Measurements from ENCODE around the gene MARVELD3. TPM values are rescaled to one million over a fixed set of nuclear protein-coding genes. Genes with fewer than 3 reads are reported as not detected.

MARVELD3 gene
- total and polyA plus RNA-seq, 2 donors from 2014 or later = 10.3 to 10.6 TPM

DNA sequence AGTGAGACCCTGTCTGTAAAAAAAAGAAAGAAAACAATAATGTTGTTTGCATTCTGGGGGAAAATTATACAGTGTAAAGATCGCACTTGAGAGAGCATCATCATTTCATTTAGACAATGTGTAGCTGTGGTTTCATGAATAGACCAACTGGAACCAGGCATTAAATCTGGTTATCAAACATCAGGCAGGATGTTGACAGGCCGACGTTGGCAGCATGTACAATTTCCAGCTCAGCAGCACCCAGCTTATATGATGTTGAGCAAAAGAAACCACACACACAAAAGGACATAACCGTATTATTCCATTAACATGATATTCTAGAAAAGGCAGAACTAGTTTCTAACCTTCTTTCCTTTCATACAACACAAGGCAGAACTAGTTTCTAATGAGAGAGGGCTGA, 5.8 kb downstream of the MARVELD3 start:
- peaks cover 0 to 11% (median 0%) of the 10 kb centered on the region in 3 donors for H3K4me1 ChIP-seq (ENCODE audit: control insufficient read depth in 2 of 3, insufficient read depth in 2 of 3, low read depth in 1 of 3, low read length in 3 of 3)
- intact Hi-C loops (cut with DNase I) = no loop called here

DNA sequence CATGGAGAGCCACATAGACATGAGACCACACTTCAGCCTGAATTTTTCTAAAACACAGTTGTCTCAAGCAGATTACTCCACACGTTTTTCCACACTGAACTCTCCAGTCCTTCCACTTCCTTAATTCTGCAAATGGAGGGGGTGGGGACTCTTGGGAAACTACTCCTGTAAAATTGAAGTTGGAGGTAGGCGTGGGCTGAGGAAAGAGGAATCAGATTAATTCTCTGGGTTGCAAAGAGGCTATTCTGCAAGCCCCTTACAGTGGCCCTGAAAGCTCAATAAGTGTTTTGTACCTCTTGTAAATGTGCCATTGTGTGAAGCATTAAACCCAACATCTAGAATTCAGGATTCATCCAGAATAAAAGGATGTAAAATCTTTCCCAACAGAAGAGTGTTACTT, 9.6 kb downstream of the MARVELD3 start:
- H3K9ac ChIP-seq (ENCODE audit: low read length in 3 of 3) = no peak overlapping the region
- no peaks in the 10 kb centered on the region for H3K4me1 ChIP-seq (ENCODE audit: control insufficient read depth in 2 of 3, insufficient read depth in 2 of 3, low read depth in 1 of 3, low read length in 3 of 3)
- intact Hi-C loops (cut with DNase I) = no loop called here
- TF ChIP-seq, protein P1, sequence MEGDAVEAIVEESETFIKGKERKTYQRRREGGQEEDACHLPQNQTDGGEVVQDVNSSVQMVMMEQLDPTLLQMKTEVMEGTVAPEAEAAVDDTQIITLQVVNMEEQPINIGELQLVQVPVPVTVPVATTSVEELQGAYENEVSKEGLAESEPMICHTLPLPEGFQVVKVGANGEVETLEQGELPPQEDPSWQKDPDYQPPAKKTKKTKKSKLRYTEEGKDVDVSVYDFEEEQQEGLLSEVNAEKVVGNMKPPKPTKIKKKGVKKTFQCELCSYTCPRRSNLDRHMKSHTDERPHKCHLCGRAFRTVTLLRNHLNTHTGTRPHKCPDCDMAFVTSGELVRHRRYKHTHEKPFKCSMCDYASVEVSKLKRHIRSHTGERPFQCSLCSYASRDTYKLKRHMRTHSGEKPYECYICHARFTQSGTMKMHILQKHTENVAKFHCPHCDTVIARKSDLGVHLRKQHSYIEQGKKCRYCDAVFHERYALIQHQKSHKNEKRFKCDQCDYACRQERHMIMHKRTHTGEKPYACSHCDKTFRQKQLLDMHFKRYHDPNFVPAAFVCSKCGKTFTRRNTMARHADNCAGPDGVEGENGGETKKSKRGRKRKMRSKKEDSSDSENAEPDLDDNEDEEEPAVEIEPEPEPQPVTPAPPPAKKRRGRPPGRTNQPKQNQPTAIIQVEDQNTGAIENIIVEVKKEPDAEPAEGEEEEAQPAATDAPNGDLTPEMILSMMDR (IDR thresholded peaks at IDR 0.05; ENCODE audit: borderline replicate concordance, extremely low read depth, insufficient read depth) = no peak
- H3K36me3 ChIP-seq (ENCODE audit: control insufficient read depth in 2 of 3, insufficient read depth in 3 of 3, low read length in 3 of 3) = peaks cover 0 to 2% (median 0%) of the 10 kb centered on the region in 3 donors
- H3K9me3 ChIP-seq (ENCODE audit: control insufficient read depth in 2 of 3, insufficient read depth in 1 of 3, low read length in 3 of 3) = no peaks in the 10 kb centered on the region
- DNase-seq (no peak), FAIRE-seq (no peak)
- no peaks in the 10 kb centered on the region for H3K27me3 ChIP-seq (ENCODE audit: control insufficient read depth, insufficient read depth, low read length)
- H3K4me3 ChIP-seq (ENCODE audit: low read length in 3 of 3) = no peak overlapping the region
- no peak overlapping the region for H3K27ac ChIP-seq (ENCODE audit: low read depth in 2 of 2, low read length in 2 of 2)

More for the DNA sequence above, 5.8 kb downstream of the MARVELD3 start:
- TF ChIP-seq, protein P1 (IDR thresholded peaks at IDR 0.05; ENCODE audit: borderline replicate concordance, extremely low read depth, insufficient read depth) = no peak
- Histone ChIP-seq H3K36me3 (ENCODE audit: control insufficient read depth in 2 of 3, insufficient read depth in 3 of 3, low read length in 3 of 3) (no peaks in the 10 kb centered on the region), H3K27ac (ENCODE audit: low read depth in 2 of 2, low read length in 2 of 2) (no peak overlapping the region), H3K4me3 (ENCODE audit: low read length in 3 of 3) (no peak overlapping the region), H3K9ac (ENCODE audit: low read length in 3 of 3) (no peak overlapping the region), H3K9me3 (ENCODE audit: control insufficient read depth in 2 of 3, insufficient read depth in 1 of 3, low read length in 3 of 3) (no peaks in the 10 kb centered on the region), H3K27me3 (ENCODE audit: control insufficient read depth, insufficient read depth, low read length) (peaks cover 3% of the 10 kb centered on the region)
- DNase-seq (no peak), FAIRE-seq (no peak)

DNA sequence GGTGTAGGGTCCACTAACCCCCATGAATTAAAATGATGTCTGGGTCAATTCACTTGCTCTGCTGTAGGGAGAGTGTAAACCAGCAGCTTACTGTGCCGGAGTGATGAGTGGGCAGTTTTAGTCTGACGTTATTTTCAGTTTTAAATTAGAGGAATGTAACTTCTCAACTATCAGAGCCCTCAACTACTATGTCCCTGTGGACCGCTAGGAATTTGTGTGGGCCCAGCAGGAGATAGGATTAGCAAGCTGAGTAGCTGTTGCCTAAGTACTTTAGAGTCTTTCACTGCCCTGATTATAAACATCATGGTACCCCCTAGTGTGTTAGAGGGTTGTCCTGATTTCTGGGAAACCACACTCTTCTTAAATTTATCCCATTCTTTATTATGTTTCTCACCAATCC, 11.4 kb downstream of the MARVELD3 start:
- no peak overlapping the region for H3K4me3 ChIP-seq (ENCODE audit: low read length in 3 of 3)
- no peaks in the 10 kb centered on the region for H3K4me1 ChIP-seq (ENCODE audit: control insufficient read depth in 2 of 3, insufficient read depth in 2 of 3, low read depth in 1 of 3, low read length in 3 of 3)
- H3K27ac ChIP-seq (ENCODE audit: low read depth in 2 of 2, low read length in 2 of 2) = no peak overlapping the region
- intact Hi-C loops (cut with DNase I) = no loop called here
- DNase-seq = no peak
- H3K9ac ChIP-seq (ENCODE audit: low read length in 3 of 3) = no peak overlapping the region
- H3K9me3 ChIP-seq (ENCODE audit: control insufficient read depth in 2 of 3, insufficient read depth in 1 of 3, low read length in 3 of 3) = no peaks in the 10 kb centered on the region
- H3K36me3 ChIP-seq (ENCODE audit: control insufficient read depth in 2 of 3, insufficient read depth in 3 of 3, low read length in 3 of 3) = peaks cover 0 to 2% (median 0%) of the 10 kb centered on the region in 3 donors
- no peak for FAIRE-seq
- no peaks in the 10 kb centered on the region for H3K27me3 ChIP-seq (ENCODE audit: control insufficient read depth, insufficient read depth, low read length)
- TF ChIP-seq, protein P1 (IDR thresholded peaks at IDR 0.05; ENCODE audit: borderline replicate concordance, extremely low read depth, insufficient read depth) = no peak

DNA sequence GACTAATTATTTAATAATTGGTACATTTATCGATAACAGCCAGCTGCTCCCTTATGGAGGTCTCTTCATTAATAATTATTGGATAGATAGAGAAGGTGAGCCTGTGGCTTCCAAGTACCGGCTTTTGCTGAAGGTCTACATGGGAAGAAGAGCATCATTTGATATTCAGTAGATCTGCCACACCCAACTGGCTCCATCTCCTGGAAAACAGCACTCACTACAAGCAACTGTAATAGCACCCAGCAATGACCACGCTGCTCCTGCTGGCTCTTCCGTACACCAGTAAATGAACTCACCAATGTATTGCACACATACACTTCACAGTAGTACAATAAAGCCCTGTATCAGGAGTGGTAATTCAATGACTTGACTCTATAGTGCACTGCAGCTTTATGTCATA, 19.5 kb downstream of the MARVELD3 start:
- TF ChIP-seq, protein P1 (IDR thresholded peaks at IDR 0.05; ENCODE audit: borderline replicate concordance, extremely low read depth, insufficient read depth) = peak; percentile 32
- no peak for FAIRE-seq
- intact Hi-C loops (cut with DNase I) = no loop called here

More for the DNA sequence above, 19.5 kb downstream of the MARVELD3 start:
- peaks cover 2 to 8% (median 5%) of the 10 kb centered on the region in 3 donors for H3K36me3 ChIP-seq (ENCODE audit: control insufficient read depth in 2 of 3, insufficient read depth in 3 of 3, low read length in 3 of 3)
- H3K27ac ChIP-seq (ENCODE audit: low read depth in 2 of 2, low read length in 2 of 2) = no peak overlapping the region
- no peak overlapping the region for H3K4me3 ChIP-seq (ENCODE audit: low read length in 3 of 3)
- no peaks in the 10 kb centered on the region for H3K27me3 ChIP-seq (ENCODE audit: control insufficient read depth, insufficient read depth, low read length)
- H3K9me3 ChIP-seq (ENCODE audit: control insufficient read depth in 2 of 3, insufficient read depth in 1 of 3, low read length in 3 of 3) = no peaks in the 10 kb centered on the region
- H3K4me1 ChIP-seq (ENCODE audit: control insufficient read depth in 2 of 3, insufficient read depth in 2 of 3, low read depth in 1 of 3, low read length in 3 of 3) = no peaks in the 10 kb centered on the region
- H3K9ac ChIP-seq (ENCODE audit: low read length in 3 of 3) = no peak overlapping the region
- no peak for DNase-seq
